MM.1S (cell line): ENCODE results near the gene MRNIP.

Experiments used
- DNase-seq: peaks from one replicate; pipeline ENCODE4 v3.0.0-alpha.2; 2015
- H2AFZ ChIP-seq: fragments of 300-600 bp; sonication (generic); 2 replicates; pipeline ENCODE4 v1.6.0; 2016; ENCODE audit warnings: antibody characterized with exemption, low read length
- H3F3A ChIP-seq: fragments of 300-600 bp; sonication (generic); 2 replicates; pipeline ENCODE4 v1.6.1; 2016; ENCODE audit warnings: mild to moderate bottlenecking, antibody characterized with exemption, low read length, moderate library complexity, mixed read lengths; ENCODE audit not compliant: insufficient read depth
- H3K27ac ChIP-seq: fragments of 300-600 bp; sonication (generic); 2 replicates; pipeline ENCODE4 v1.5.1; 2016; ENCODE audit warnings: mild to moderate bottlenecking, low read length
- H3K27me3 ChIP-seq: fragments of 300-600 bp; sonication (generic); replicated peaks from 2 replicates; pipeline ENCODE4 v1.6.0; 2016; ENCODE audit warnings: low read length; ENCODE audit not compliant: insufficient read depth
- H3K36me3 ChIP-seq: fragments of 300-600 bp; sonication (generic); replicated peaks from 2 replicates; pipeline ENCODE4 v1.6.1; 2016; ENCODE audit warnings: mild to moderate bottlenecking, low read length, mixed read lengths; ENCODE audit not compliant: insufficient read depth
- H3K4me1 ChIP-seq: fragments of 300-600 bp; sonication (generic); 2 replicates; pipeline ENCODE4 v1.6.1; 2016; ENCODE audit warnings: low read length, mixed read lengths
- H3K4me2 ChIP-seq: fragments of 300-600 bp; sonication (generic); 2 replicates; pipeline ENCODE4 v1.6.0; 2016; ENCODE audit warnings: low read depth, low read length
- H3K4me3 ChIP-seq: fragments of 300-600 bp; sonication (generic); 2 replicates; pipeline ENCODE4 v1.5.1; 2016; ENCODE audit warnings: low read length, mixed read lengths
- H3K79me2 ChIP-seq: fragments of 300-600 bp; sonication (generic); 2 replicates; pipeline ENCODE4 v1.6.1; 2016; ENCODE audit warnings: mixed run types, low read length, mixed read lengths
- H3K9ac ChIP-seq: fragments of 300-600 bp; sonication (generic); 2 replicates; pipeline ENCODE4 v1.6.1; 2016; ENCODE audit warnings: low read length, mixed read lengths
- H3K9me2 ChIP-seq: fragments of 300-600 bp; sonication (generic); replicated peaks from 2 replicates; pipeline ENCODE4 v1.6.1; 2016; ENCODE audit warnings: mild to moderate bottlenecking, low read length, mixed read lengths; ENCODE audit not compliant: insufficient read depth
- H3K9me3 ChIP-seq: fragments of 300-600 bp; sonication (generic); replicated peaks from 2 replicates; pipeline ENCODE4 v1.6.1; 2016; ENCODE audit warnings: mild to moderate bottlenecking, low read length, mixed read lengths; ENCODE audit not compliant: insufficient read depth
- H4K20me1 ChIP-seq: fragments of 300-600 bp; sonication (generic); 2 replicates; pipeline ENCODE4 v1.6.1; 2016; ENCODE audit warnings: mild to moderate bottlenecking, low read length, moderate library complexity, mixed read lengths; ENCODE audit not compliant: insufficient read depth
- CTCF ChIP-seq: fragments of 300-600 bp; sonication (generic); IDR thresholded peaks from 2 replicates; pipeline ENCODE4 v1.5.1; 2016; ENCODE audit warnings: antibody characterized with exemption, low read length, mixed read lengths
- EZH2 ChIP-seq: fragments of 300-600 bp; sonication (generic); optimal IDR thresholded peaks from 2 replicates; pipeline ENCODE3; 2017; ENCODE audit warnings: low read depth, mild to moderate bottlenecking, antibody characterized with exemption, low read length, mixed read lengths
- EZH2phosphoT487 ChIP-seq: fragments of 300-600 bp; sonication (generic); IDR thresholded peaks from 2 replicates; pipeline ENCODE4 v1.6.1; 2018; ENCODE audit warnings: antibody characterized with exemption, low read length

Gene MRNIP

GRCh38 chr5:179874536-179875292, 16.1 kb upstream of the MRNIP start:
- H3K79me2 ChIP-seq = no peaks in the 10 kb centered on the region
- H3K4me2 ChIP-seq = no peak overlapping the region
- no peak overlapping the region for H3K9ac ChIP-seq
- no peak overlapping the region for H2AFZ ChIP-seq
- no peak overlapping the region for H3K27ac ChIP-seq
- H3K36me3 ChIP-seq = no peaks in the 10 kb centered on the region
- no peaks in the 10 kb centered on the region for H3K9me3 ChIP-seq
- no peaks in the 10 kb centered on the region for H3K4me1 ChIP-seq
- no peaks in the 10 kb centered on the region for H4K20me1 ChIP-seq
- H3K4me3 ChIP-seq = no peak overlapping the region
- H3F3A ChIP-seq = no peaks in the 10 kb centered on the region
- TF ChIP-seq EZH2phosphoT487 (no peak), EZH2 (no peak), CTCF (no peak)
- H3K9me2 ChIP-seq = no peaks in the 10 kb centered on the region
- DNase-seq = no peak
- H3K27me3 ChIP-seq = no peaks in the 10 kb centered on the region

- Histone ChIP-seq H3K9ac (no peak overlapping the region), H3K27ac (no peak overlapping the region), H3K27me3 (no peaks in the 10 kb centered on the region), H3K4me3 (no peak overlapping the region), H3K9me3 (no peaks in the 10 kb centered on the region), H3K4me2 (no peak overlapping the region), H3K4me1 (no peaks in the 10 kb centered on the region), H3K9me2 (no peaks in the 10 kb centered on the region), H3K36me3 (no peaks in the 10 kb centered on the region), H2AFZ (no peak overlapping the region), H3F3A (no peaks in the 10 kb centered on the region), H3K79me2 (no peaks in the 10 kb centered on the region), H4K20me1 (no peaks in the 10 kb centered on the region)
- no peak for DNase-seq
- TF ChIP-seq EZH2 (no peak), EZH2phosphoT487 (no peak), CTCF (no peak)
Observed at GRCh38 chr5:179874136-179874535, 15.5 kb upstream of the MRNIP start.

DNA sequence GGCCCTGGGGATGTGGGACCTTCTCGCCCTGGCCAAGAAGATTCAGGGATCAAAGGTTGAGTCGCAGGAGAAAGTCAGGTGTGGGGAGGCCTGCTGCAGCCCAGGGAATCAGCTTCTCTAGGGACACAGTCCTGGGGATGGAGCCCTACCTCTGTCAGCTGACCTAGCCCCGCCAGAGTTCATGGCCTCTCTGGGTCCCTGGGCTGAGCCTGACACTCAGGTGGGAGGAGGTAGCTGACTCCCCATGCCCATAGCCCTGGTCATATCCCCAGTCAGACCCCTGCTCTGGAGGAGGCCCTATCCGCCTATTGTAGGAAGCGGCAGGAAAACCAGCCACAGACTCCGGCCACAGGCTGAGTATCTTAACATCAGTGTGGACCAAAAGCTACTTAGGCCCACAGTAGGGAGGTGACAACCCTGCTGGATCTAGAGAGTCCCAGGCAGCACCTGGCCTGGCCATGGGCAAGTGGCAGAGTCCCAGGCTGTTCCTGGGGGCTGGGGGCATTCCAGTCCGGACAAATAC, 15.0 kb upstream of the MRNIP start:
- H3K79me2 ChIP-seq = no peaks in the 10 kb centered on the region
- no peaks in the 10 kb centered on the region for H3K4me1 ChIP-seq
- no peaks in the 10 kb centered on the region for H4K20me1 ChIP-seq
- H3K9me2 ChIP-seq = no peaks in the 10 kb centered on the region
- no peak overlapping the region for H2AFZ ChIP-seq
- H3K9ac ChIP-seq = no peak overlapping the region
- no peaks in the 10 kb centered on the region for H3K9me3 ChIP-seq
- TF ChIP-seq CTCF (no peak), EZH2phosphoT487 (no peak), EZH2 (no peak)
- H3K27me3 ChIP-seq = no peaks in the 10 kb centered on the region
- H3K27ac ChIP-seq = no peak overlapping the region
- H3K4me3 ChIP-seq = no peak overlapping the region
- no peaks in the 10 kb centered on the region for H3F3A ChIP-seq
- H3K36me3 ChIP-seq = no peaks in the 10 kb centered on the region
- no peak for DNase-seq
- no peak overlapping the region for H3K4me2 ChIP-seq
